AG08396 (cell line): ENCODE results near the gene PPFIA2.

ENCODE experiments used
- DNase-seq: peaks from one replicate; pipeline ENCODE4 v3.0.0; 2012; ENCODE audit warnings: low spot score, mixed read lengths

The PPFIA2 gene

GRCh38 chr12:81546811-81547210, 212.3 kb downstream of the PPFIA2 start:
- DNase-seq = no peak

- DNase-seq = no peak
These were observed 215.5 kb downstream of the PPFIA2 start for GRCh38 chr12:81543621-81544139.

GRCh38 chr12:81542065-81543010, 216.8 kb downstream of the PPFIA2 start:
- DNase-seq = no peak

- DNase-seq = no peak
These were observed 218.0 kb downstream of the PPFIA2 start for GRCh38 chr12:81541121-81541520.

GRCh38 chr12:81539279-81539678, 219.9 kb downstream of the PPFIA2 start:
- no peak for DNase-seq

GRCh38 chr12:81533054-81533453, 226.1 kb downstream of the PPFIA2 start:
- no peak for DNase-seq

- no peak for DNase-seq
These were observed 228.8 kb downstream of the PPFIA2 start for GRCh38 chr12:81530352-81530751.

- DNase-seq = no peak
These were observed 238.8 kb downstream of the PPFIA2 start for GRCh38 chr12:81520064-81520945.

- no peak for DNase-seq
These were observed 240.5 kb downstream of the PPFIA2 start for GRCh38 chr12:81518638-81519037.

- DNase-seq = no peak
These were observed 241.9 kb downstream of the PPFIA2 start for GRCh38 chr12:81517296-81517695.

GRCh38 chr12:81502912-81503695, 256.0 kb downstream of the PPFIA2 start:
- peak; percentile 4 for DNase-seq

GRCh38 chr12:81500788-81501187, 258.4 kb downstream of the PPFIA2 start:
- DNase-seq = no peak

GRCh38 chr12:81499809-81500208, 259.3 kb downstream of the PPFIA2 start:
- DNase-seq = no peak

- no peak for DNase-seq
These were observed 266.9 kb downstream of the PPFIA2 start for GRCh38 chr12:81492131-81492720.

- DNase-seq = no peak
These were observed 286.2 kb downstream of the PPFIA2 start for GRCh38 chr12:81472934-81473333.

- no peak for DNase-seq
These were observed 288.2 kb downstream of the PPFIA2 start for GRCh38 chr12:81470923-81471322.

- DNase-seq = peak; percentile 2
These were observed 290.9 kb downstream of the PPFIA2 start for GRCh38 chr12:81468206-81468605.

GRCh38 chr12:81465876-81466275, 293.3 kb downstream of the PPFIA2 start:
- DNase-seq = no peak

GRCh38 chr12:81465191-81465590, 294.0 kb downstream of the PPFIA2 start:
- no peak for DNase-seq

GRCh38 chr12:81461163-81461562, 298.0 kb downstream of the PPFIA2 start:
- DNase-seq = no peak
